HL-60 (cell line): ENCODE results near the gene ZBTB34.

ENCODE experiments used
- CTCF ChIP-seq: IDR thresholded peaks from one replicate; pipeline ENCODE4 v1.5.1; 2011; ENCODE audit warnings: low read length, control low read depth, inconsistent platforms; ENCODE audit not compliant: insufficient read depth
- GABPA ChIP-seq: IDR thresholded peaks from 2 replicates; pipeline ENCODE4 v1.6.1; 2012; ENCODE audit warnings: low read depth
- POLR2AphosphoS5 ChIP-seq: IDR thresholded peaks from 2 replicates; pipeline ENCODE4 v1.6.1; 2012; ENCODE audit warnings: low read depth
- REST ChIP-seq: IDR thresholded peaks from 2 replicates; pipeline ENCODE4 v1.6.1; 2012; ENCODE audit warnings: low read depth; ENCODE audit not compliant: insufficient replicate concordance

GRCh38 chr9:126906091-126906490 is 45.7 kb downstream of the ZBTB34 start:
- no peak for TF ChIP-seq CTCF
- no peak for TF ChIP-seq REST
- TF ChIP-seq POLR2AphosphoS5 = no peak
- TF ChIP-seq GABPA = no peak
